Measurements from ENCODE around the gene POLR1D.

The POLR1D gene, protein sequence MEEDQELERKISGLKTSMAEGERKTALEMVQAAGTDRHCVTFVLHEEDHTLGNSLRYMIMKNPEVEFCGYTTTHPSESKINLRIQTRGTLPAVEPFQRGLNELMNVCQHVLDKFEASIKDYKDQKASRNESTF

DNA sequence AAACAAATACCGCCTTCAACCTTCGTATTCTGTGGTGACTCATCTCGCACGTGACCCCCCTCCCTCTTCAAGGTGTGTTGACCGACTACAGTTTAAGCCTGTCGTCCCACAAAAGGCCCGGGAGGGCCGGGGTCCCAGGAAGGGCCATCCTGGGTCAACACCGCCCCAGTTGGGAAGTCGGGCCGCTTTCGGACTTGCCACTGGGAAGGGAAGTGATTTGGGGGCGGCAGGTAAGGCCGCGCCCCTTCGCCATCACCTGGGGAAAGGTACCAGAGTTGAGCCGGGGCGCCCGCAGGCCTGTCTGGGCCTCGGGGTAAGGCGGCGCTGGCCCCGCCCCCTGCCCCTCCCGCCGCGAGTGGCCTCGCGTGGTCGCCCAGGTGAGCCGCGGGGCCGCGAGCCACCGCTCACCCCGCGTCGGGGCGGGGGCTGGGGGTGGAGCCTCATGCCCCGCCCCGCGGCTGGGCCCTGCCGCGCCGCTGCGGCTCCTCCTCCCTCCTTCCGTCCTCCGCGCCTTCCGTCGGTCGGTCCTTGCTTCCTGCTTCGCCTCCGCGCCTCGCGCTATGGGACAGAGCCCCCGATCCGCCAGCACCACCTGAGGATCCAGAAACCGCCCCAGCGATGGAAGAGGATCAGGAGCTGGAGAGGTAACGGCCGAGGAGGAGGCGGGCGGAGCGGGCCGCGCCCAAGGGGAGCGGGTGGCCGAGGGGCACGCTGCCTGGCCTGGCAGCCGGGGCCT, at the start of gene POLR1D:
Gene POLR1D, plus strand, starts transcription at position 527 of the 736 bp plus-strand sequence. Its CDS starts 92 bp downstream, at position 619.
- peak; percentile 83 for DNase-seq

DNA sequence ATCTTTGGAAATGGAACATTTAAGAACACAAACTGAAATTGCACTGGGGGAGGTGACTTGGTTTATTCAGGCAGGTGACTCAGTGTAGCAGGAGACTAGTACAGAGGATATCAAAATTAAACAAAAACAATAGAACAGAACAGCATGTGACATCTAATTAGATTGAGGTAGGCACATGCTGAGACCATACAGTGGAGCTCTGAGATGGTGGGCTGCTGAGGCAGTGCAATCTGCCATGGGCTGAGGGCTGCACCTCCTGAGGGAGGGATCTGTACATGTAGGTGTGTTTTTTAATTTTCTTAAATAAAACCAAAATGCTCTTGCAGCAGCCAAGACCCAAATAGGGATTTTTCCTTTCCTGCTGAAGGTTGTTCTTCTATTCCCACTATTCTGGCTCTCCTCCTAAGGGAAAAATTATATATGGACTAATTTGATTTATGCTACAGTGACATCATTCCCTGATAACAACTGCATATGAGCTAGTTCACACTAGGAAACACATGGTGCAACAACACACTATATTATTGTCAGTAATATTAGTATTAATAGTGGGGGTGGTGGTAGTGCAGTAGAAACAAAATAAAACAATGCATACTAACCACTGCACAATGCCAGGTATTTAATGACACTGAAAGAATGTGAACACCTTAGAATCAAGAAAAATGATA, 49.3 kb upstream of the POLR1D start:
- no peak for DNase-seq

DNA sequence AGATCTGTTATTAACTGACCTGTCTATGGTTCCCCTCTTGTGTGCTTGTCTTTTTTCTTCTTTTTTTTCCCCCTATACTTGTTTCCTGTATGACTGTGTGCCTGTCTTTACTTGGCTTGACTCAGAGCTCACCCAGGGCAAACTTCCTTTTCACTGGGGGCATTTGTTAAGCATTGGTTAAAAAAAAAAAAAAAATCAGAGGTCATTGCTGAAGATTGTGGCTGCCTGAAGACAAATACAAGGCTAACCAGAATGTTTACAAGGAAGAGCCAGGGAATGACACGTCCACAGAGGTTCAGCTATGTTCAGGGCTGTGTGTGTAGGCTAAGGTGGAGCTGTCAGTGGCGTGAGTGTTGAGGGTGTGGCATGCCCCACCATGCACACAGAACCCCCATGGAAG, 48.4 kb upstream of the POLR1D start:
- peak; percentile 14 for DNase-seq

DNA sequence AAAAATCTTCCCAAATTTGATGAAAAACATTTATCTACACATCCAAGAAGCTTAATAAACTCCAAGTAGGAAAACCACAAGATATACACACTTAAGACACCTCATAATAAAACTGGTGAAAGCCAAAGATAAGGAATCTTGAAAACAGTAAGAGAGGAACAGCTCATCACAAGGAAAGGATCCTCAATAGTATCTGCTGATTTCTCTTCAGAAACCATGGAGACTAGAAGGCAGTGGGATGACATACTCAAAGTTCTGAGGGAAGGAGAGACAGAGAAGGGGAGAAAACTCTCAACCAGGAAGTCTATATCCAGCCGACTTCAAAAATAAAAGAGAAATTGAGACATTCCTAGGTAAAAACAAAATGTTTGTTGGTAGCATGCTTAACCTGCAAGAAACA, 47.0 kb upstream of the POLR1D start:
- DNase-seq = no peak

DNA sequence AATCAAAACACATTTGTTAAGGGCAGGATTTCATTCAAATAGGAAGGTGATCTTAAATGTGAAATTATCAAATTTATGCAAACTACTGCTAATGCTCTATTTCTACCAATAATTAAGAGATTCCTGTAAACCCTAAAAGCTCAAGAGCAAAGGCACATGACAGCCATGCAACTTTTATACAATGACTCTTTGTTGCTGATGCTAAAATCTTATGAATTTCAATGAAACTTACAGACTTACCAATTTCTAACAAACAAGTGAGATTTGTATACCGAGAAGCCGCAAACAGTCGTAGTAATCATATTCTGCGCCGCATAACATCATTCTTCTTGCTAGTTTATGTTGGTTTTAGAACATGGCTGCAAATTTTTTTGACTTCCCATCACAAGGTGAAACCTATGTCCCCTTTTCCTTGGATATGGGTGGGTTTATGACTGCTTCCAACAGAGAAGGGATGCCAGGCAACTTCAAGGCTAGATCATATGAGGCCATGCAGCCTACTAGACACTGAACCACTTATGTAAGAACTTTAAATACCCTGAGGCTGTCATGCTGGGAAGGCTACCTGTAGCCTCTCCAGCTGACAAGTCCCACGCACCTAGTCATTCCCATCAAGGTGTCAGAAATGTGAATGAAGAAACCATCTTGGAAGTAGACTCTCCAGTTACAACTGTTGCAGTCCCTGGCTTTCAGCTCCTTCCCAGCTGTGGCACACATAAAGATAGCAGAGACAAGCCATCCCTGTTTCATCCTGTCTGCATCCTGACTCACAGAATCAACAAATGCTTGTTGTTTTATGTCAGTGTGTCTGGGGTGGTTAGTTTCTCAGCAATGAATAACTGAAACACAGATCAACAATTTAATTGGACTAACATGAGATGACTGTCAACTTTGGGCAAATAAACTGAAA, 43.3 kb upstream of the POLR1D start:
- no peak for DNase-seq

DNA sequence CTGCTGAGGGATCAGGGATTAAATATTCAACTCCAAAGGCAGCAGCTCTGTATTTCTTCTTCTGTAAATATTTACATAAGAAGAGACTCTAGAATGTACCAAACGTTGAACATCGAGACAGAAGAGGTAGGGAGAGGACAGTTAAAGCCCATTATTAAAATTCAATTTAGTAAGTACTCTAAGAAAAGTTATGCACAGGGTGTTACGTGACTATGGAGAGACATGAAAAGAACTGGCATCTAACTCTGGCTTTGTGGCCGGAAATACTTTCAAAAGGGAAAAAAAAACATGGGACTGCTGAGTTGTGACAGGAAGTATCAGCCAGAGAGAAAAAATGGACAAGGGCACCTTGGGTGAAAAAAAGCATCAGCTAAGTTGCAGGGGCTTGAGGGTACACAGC, 38.0 kb upstream of the POLR1D start:
- no peak for DNase-seq

DNA sequence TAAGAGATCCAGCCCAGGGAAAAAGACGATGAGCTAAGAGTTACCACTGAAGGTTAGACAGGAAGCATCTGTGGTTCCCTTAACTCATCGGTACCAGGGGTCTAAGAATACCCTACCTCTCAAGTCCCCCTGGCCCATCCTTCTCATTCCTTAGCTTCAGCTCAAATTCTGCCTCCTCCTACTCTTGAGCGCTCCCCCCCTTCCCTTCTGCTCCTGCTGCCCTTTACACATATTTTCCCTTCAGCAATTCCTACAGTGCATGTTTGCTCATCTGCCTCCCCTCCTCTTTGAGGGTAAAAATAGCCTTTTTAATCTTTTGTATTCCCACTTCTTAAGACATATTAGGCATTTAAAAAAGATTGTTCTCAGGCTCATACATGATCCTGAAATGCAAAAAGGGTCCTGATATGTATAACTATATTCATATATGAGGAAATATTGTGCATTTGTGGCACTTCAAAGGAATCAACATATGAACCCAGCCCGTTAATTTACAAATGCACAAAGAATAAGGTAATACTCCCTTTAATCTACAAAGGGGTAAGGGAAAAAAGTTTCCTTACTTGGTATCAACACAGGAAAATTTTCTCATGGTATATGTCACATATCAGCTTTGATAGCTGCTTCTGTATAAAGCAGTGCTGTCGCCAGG, 34.5 kb upstream of the POLR1D start:
- DNase-seq = no peak

DNA sequence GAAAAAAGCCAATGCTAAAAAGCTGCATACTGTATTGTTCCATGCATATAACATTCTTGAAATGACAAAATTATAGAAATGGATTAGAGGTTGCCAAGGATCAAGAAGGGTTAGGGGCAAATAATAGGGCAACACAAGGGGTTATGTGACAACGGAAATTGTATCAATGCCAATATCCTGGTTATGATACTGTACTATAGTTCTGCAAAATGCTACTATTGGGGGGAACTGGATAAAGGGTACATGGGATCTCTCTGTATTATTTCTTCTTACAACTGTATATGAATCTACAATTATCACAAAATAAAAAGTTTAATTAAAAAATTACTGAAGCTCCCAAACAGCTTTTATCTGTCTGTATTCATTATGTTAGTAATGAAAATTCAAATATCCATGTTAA, 33.3 kb upstream of the POLR1D start:
- DNase-seq = no peak

DNA sequence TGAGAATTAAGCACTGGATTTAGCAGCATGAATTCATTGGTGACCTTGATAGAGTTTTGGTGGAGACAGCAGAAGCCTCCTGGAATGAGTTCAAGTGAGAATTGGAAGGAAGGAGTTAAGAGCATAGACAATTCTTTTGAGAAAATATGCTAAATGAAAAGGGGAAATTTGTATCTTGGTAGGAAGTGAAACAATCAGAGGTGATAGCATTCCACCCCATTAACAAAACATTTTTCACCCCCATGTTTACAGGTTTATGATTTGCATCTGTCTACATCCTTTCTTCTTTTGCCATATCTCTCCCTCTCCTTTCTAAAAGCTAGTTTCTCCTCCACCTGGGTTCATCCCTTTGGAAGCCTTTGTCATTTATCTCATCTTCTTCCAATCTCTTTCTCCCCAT, 28.8 kb upstream of the POLR1D start:
- DNase-seq = no peak

DNA sequence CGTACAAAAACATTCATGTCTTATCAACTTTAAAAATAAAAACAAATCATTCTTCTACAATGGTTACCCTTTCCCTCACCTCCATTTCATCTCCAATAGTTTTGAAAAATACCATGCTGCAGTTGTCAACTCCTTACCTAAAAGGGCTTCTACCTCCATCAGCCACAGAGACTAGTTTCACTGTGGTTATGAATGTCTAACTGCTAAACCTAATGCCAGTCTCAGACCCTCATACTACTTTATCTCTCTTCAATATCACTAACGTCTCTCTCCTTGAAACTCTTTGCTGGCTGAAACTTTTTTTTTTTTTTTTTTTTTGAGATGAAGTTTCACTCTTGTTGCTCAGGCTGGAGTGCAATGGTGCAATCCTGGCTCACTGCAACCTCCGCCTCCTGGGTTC, 28.4 kb upstream of the POLR1D start:
- DNase-seq = no peak

DNA sequence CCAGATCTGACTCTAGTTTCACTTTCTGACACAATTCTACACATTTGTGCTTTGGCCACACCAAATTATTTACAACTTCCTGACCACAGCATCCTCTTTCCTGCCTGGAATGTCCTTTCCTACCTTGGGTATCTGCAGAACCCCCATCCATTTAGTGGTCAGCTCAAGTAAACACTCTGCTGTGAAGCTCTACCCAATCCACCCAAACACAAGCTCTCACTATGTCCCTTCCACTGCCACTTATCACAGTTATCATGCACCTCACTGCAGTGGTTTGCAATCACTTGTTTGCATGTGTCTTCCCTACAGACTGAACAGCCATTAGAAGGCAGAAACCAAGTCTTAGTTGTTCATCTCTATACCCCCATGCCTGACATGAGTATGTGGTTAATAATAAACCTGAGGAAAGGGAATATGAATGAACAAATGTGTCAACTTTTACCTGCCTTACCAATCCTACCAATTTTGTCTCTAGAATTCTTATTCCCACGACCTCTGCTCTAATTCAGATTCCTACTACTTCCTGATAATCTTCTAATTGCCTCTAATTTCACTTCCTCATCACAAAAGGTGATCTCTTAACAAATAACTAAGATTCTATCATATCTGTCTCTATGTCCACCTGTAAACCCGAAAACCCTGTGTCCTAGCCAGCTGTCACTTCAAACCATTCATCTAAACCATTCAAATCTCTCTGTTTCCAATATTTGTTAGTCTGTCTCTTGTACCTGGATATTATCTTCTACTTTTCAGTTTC, 26.5 kb upstream of the POLR1D start:
- no peak for DNase-seq

DNA sequence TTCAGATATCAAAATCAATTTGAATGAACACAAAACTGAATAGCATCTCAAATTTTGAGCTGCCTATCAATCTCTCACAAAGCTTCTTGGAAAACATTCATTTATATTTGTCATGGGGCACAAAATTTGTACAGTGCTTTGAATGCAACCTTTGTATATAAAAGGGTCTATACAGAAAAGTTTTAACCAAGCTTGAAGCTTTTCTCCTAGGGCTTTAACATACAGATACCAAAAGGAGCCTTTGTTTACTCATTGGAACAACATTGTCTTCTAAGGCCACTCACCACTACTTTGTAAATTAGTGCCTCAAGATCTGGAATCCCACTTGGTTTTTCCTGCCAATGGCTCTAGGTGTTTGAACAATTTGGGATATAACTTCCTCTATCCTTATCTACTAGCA, 22.6 kb upstream of the POLR1D start:
- no peak for DNase-seq

DNA sequence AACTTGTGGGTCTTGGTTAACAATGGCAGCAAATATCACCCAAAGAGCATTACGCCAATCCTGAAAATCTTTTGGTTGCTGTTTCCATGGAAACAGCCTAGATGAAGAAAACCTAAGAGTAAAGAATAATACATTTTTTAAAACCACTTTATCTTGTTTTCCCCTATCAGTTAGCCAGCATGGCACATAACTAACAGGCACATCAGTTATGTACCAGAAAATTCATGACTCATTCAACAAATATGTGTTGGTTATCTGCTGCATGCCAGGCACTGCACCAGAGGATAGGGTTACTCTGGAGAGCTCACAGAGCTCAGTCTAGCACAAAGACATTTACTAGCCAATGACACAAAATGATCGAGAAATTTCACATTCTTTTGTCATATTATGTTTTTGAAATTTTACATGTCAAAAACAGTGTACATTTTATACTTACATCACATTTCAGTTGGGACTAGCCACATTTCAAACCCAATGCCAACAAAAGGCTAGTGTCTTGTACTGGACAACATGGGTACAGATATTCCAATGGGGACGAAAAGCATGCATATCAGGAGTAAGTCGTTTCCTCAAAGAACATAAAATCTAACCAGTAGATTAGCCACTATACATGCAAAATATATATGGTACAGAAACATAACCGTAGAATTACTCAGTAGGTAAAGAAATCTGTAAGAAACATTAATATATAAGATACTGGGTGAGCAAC, 21.7 kb upstream of the POLR1D start:
- no peak for DNase-seq

DNA sequence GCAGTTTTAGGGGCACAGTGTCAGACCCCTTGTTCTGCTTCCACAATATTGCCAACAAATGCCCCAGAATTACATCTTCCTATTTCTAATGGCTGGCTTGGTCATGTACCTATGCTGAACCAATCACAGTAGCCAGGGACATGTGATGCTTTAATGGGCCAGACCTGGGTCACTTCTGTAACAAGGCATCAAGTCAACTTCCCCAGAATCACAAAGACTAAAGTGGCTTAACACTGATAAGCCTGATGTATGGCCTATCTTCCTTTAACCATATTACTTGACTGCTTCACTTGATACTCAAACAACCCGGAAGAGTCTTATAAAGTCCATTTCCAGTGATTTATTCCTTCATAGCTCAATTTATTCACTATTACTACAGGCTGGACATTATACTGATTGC, 21.0 kb upstream of the POLR1D start:
- DNase-seq = no peak

DNA sequence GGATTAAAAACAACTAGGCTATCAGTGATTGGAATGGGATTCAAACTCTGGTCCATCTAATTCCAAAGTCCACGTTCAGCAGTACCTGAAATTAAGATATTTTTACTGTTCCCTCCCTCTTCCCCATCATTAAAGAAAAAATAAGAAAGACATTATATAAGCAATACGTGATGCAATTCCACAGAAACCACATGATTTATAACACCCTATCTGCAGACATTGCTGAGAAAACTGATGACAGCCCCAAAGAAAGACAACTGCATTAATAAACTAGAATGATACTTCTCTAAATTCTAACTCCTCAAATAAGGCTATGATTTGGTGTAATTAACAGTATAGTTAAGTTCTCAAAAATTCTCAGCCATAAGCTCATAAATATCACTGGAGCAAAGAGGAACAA, 20.5 kb upstream of the POLR1D start:
- DNase-seq = no peak

DNA sequence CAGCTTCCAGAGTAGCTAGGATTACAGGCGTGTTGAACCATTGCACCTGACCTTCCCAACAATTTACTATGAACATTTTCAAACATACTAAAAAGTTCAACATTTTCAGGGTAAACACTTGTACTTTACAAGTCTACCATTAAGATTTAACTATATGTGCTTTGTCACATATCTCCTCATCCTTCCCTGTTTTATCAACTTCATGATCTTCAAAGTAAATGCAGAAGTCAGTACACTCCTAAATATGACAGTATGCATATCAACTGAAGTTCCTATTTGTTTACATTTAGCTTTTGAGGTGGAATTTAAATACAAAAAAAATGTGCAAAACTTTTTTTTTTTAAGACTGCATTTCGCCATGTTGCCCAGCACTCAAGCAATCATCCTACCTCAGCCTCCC, 19.9 kb upstream of the POLR1D start:
- no peak for DNase-seq

DNA sequence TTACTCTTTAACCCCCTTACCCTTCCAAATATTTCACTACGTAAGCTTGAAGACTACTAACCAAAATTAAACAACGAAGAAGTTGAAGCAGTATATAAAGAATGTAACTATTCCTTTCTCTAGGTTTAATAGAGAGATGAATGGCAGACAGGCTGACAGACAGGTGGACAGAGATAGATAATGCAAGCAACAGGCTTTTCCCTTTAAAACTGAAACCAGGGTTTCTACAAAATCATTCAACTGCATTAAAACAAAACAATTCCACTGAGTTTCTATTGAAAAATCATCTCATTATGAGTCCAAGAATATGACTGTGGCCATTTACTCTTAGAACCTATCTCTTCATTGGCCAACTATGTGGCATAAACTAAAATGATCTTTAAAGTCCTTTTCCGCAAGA, 16.6 kb upstream of the POLR1D start:
- no peak for DNase-seq

DNA sequence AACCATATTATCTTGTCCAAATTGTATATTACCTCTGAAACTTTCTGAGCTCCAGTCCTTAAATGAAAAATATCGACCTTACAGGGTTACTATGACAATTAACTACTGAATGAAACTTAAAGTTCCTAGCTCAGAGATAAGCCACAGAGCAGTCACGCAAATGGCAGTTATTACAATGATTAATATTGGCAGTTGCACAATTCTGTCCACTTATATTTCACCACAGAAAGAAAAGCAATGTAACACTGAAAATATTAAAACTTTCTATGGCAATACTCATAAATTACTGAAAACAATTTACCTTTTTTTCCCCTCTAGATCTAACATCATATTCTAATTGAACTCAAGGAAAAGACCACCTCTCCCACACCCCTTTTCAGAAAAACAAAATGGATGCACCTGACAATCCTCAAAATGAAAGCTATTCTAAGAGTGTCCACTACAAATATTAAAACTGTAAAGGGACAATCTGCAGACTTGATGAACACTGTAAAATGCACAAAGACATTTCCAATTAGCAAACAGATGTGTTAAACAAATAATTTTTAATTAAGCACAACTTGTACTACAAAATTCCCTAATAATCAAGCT, 16.0 kb upstream of the POLR1D start:
- peak; percentile 17 for DNase-seq

DNA sequence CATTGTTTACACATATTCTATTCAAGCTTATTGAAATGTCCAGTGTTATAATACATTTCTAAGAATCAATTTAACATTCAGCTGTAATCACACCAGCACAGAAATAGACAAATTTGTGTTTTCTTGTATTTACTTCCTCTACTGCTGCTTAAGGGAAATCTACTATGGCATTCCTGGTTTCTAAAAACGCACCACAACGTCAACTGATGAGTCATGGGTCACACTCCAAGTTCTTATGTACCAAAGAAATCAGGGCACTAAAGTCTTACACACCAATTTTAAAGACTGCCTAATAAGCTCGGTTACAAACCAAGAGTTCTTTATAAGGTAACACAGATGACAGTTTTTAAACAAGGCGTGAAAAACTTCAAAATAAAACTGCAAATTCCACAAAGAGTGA, 14.6 kb upstream of the POLR1D start:
- DNase-seq = peak; percentile 66

DNA sequence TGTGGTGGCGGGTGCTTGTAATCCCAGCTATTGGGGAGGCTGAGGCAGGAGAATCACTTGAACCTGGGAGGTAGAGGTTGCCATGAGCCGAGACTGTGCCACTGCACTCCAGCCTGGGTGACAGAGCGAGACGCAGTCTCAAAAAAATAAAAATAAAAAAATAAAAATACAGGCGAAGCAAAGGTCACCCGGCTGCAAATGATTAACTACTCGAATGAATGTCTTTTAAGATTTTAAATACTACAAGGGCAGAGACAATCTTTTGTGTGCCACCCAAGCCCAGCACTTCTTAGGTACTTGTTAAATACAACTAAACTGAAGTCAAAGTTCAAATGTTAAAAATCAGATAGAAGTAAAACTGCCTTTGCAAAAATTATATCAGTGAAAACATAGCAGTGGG, 8.1 kb upstream of the POLR1D start:
- DNase-seq = no peak

DNA sequence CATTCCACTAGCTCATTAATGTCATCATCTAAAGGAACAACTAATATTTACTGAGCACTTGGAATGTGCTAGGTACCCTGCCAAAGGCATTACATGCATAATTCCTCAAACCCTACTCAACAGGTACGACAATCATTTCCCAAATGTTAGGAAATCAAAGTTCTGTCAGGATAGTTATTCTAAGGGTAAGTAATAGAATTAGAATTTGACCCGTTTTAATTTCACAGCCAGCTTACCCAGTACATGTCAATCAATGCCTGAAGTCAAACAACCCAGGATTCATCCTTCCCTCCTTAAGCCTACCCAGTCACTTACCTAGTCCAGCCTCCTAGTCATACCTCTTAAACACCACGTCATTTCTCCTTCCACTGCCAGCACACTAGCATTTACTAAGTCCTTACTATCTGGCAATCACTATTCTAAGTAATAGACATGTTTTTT, 3.8 kb upstream of the POLR1D start:
- no peak for DNase-seq

All from inflammatory macrophage treated with lipopolysaccharide for 4 hours (primary cell).